ENCODE data around the gene DDX43.

- no peak for TF ChIP-seq CTCF (IDR thresholded peaks at IDR 0.05)
- no peak for TF ChIP-seq POLR2AphosphoS5 (IDR thresholded peaks at IDR 0.05; ENCODE audit: low read depth, low read length)
Measured at GRCh38 chr6:73382462-73383113, 12.0 kb upstream of the DDX43 start.

Measured in Panc1 (cell line).